G401.6 (cell line): ENCODE results near the gene RNF214.
"Not testable (repeated sequence)": the region's sequence is repeated elsewhere in the genome, so short reads cannot be mapped to it uniquely, and the experiment has no call there.

Source experiments
- FAIRE-seq: peaks from 2 replicates; lab custom pipeline; 2012; peaks lifted over from hg19 to GRCh38; lab: Jason Lieb, UNC

RNF214 gene

GRCh38 chr11:117232092-117232878 lies at the start of gene RNF214:
Gene RNF214 (plus strand): TSS chr11:117232671. CDS start chr11:117234273, 1,602 bp downstream.
- FAIRE-seq = no peak

- not testable (repeated sequence) for FAIRE-seq
Observed at GRCh38 chr11:117183178-117183577, 49.3 kb upstream of the RNF214 start.

DNA sequence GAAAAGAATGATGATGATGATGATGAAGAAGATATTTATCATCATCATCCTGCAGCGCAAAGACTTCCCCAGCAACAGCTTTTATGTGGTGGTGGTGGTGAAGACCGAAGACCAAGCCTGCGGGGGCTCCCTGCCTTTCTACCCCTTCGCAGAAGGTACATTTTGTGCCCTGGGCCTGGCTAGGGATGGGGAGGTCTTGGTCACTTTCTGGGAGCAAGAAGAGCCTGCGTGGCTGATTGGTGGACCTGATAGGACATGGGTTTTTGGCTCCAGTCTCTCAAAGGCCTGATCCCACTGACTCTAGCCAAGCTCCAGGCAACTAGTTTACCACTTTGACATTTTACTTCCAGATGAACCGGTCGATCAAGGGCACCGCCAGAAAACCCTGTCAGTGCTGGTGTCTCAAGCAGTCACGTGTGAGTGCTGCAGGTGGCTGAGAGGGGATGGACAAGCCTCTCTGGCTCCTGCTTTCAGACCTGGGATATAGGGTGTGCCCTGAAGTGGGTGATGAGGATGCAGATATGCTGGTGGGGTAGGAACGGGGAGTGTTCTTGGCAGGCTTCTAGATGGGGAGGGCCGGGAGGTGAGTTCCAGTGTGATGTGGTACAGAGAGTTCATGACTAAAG lies 48.6 kb upstream of the RNF214 start:
- no peak for FAIRE-seq

DNA sequence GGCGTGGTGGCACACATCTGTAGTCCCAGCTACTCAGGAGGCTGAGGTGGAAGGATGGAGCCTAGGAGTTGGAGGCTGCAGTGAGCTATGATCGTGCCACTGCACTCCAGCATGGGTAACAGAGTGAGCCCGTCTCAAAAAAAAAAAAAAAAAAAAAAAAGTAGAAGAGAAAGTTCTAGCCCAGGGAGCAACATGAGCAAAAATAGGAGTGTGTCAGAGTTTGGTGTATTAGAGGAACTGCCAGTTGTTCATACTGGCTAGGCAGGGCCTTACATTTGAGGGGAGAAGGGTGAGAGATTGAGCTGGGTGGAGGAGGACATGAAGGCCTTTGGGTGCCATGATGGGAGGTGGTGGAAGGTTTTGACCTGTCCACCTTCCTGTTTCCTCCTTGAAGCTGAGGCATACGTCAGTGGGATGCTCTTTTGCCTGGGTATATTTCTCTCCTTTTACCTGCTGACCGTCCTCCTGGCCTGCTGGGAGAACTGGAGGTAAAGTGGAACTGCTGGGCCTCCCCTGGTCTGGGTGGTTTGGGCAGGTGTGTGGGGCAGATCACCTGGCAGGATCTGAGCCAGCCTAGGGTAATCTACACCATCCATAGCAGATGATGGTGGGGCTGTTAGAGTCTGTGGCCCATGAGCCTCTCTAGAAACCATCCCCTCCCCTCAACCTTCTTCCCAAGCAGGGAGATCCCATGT lies 46.6 kb upstream of the RNF214 start:
- FAIRE-seq = no peak

DNA sequence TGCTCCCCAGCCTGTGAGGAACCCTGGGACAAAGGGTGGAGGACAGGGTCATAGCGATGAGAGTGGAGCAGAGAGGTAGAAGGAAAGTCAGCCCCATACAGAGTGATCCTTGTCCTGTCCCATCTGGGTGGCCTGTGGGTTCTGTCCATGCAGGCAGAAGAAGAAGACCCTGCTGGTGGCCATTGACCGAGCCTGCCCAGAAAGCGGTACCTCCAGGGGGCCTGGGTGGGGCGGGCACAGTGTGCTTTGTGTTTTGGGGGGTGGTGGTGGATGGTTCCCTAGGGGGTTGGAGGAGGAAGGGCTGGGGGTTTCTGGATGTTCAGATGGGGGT lies 46.1 kb upstream of the RNF214 start:
- FAIRE-seq = no peak

DNA sequence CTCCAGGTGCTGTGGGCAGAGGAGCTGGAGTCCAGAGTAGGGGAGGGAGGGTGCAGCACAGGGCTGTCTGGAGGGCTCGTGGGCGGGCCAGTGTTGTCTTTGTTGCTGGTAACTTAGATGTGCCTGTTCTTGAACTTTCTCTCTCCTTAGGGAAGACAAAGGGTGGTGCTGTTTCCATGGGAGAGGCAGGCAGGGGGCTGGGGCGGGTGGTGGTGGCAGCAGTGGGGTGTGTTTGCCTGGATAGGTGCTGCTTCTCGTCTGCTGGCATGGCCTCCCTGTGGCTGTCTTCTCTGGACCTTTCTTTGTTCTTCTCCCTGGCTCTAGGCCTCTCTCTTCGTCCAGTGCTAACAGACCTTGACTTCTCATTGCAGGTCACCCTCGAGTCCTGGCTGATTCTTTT lies 45.5 kb upstream of the RNF214 start:
- no peak for FAIRE-seq

- FAIRE-seq = no peak
Observed at GRCh38 chr11:117187428-117187798, 45.1 kb upstream of the RNF214 start.

DNA sequence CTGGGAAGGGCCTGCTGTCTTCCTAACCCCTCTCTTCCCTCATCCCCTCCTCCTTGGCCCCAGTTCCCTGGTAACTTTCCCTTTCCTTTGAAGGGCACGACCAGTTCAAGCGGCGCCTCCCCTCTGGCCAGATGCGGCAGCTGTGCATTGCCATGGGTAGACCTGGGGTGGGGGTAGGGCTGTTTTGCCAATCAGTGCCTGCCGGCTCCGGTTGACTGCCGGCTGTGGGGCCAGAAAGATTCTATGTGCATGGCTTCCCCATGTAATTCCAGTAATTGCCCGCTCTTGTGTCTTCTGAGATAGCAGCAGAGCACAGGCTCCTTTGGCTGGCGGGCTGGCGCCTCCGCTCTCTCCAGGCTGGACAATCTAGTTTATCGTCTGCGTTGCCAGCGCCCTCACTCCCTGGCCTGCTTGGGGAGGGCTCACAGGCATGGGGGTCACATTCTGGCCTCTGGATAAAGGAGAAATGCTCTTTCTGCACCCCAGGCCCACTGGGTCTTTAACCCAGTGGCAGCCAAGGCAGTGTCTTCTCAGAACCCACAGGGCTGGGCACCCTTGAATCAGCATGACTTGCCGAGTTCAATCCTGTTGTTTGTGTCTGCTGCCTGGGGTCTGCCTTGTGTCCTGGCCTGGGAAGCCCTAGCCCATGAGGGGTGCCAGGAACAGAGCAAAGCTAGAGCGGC lies 44.5 kb upstream of the RNF214 start:
- FAIRE-seq = no peak

DNA sequence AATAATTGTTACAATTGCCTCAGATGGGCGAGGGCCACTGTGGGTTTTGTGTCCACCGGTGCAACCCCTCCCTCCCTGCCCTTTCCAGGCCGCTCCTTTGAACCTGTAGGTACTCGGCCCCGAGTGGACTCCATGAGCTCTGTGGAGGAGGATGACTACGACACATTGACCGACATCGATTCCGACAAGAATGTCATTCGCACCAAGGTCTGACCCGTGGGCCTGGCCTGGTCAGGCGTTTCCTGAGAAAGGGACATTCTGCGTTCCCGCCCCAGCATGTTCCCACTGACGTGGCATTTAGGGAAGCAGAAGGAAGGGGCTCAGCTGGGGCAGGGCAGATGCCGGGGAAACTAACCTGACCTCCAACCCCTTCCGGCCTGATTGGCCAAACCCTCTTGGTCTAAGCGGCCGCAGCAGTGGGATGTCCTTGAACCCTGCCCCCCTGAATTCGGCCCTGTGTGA lies 43.8 kb upstream of the RNF214 start:
- no peak for FAIRE-seq

GRCh38 chr11:117189191-117189940 lies 43.1 kb upstream of the RNF214 start:
- FAIRE-seq = no peak

GRCh38 chr11:117189941-117190544 lies 42.4 kb upstream of the RNF214 start:
- FAIRE-seq = no peak

DNA sequence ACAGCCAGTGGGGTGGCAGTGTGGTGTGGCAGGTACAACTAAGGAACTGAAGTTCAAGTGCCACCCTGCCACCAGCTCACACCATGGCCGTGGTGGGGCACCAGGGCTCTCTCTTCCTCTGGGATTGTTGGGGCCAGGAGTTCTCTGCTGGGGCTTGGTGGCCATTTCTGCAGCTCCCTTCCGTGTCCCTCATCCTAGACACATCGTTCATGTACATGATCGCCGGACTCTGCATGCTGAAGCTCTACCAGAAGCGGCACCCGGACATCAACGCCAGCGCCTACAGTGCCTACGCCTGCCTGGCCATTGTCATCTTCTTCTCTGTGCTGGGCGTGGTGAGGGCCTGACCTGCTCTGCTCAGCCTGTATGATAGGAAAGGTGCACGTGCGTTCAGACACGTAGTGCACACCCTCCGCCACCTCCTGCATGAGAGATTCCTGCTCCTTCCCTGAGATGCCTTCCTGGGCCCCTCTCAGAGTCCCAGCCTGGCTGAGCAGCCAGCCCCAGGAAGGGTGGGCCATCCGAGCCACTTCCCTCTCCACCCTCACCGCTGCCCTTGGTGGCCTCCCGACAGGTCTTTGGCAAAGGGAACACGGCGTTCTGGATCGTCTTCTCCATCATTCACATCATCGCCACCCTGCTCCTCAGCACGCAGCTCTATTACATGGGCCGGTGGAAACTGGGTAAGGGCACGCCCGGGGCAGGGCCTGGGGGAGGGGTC lies 40.6 kb upstream of the RNF214 start:
- FAIRE-seq = no peak

- FAIRE-seq = no peak
Observed at GRCh38 chr11:117192401-117192875, 40.0 kb upstream of the RNF214 start.

GRCh38 chr11:117193130-117194020 lies 39.1 kb upstream of the RNF214 start:
- FAIRE-seq = no peak

- no peak for FAIRE-seq
Observed at GRCh38 chr11:117194267-117194666, 38.2 kb upstream of the RNF214 start.

DNA sequence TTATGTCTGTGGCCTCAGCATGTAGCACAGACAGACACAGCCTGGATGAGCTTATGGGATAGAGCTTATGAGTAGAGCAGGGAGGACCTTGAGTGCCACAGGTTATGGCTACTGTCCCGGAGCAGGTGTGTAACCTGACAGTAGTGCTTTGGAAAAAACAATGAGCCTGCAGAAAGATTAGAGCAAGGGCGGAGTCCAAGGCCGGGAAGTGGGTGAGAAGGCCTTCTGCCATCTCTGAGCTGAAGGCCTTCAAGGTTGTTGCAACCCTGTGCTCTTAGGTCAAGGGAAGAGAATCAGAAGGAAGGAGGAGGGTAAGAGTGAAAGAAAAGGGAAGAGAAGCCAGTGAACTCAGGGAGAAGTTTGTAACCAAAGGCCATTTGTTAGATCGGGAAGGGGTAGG lies 37.2 kb upstream of the RNF214 start:
- FAIRE-seq = no peak

DNA sequence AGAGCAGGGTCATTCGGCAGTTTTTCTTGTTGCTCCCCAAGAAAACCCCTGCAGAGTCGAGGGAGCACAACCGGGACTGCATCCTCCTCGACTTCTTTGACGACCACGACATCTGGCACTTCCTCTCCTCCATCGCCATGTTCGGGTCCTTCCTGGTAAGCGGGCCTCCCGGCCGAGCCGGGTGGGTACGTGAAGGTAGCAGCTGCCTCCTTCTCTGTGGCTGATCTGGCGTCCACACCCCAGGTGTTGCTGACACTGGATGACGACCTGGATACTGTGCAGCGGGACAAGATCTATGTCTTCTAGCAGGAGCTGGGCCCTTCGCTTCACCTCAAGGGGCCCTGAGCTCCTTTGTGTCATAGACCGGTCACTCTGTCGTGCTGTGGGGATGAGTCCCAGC lies 36.7 kb upstream of the RNF214 start:
- FAIRE-seq = no peak

DNA sequence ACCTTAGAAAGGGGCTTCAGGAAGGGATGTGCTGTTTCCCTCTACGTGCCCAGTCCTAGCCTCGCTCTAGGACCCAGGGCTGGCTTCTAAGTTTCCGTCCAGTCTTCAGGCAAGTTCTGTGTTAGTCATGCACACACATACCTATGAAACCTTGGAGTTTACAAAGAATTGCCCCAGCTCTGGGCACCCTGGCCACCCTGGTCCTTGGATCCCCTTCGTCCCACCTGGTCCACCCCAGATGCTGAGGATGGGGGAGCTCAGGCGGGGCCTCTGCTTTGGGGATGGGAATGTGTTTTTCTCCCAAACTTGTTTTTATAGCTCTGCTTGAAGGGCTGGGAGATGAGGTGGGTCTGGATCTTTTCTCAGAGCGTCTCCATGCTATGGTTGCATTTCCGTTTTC lies 35.5 kb upstream of the RNF214 start:
- FAIRE-seq = no peak

GRCh38 chr11:117197516-117198456 lies 34.7 kb upstream of the RNF214 start:
- FAIRE-seq = no peak
